ENCODE data around the gene WDR37. TPM values are rescaled to one million over a fixed set of nuclear protein-coding genes. Genes with fewer than 3 reads are reported as not detected.

The WDR37 gene
- total RNA-seq, 4 donors from 2014 or later = 9.4 to 18.9 (median 11.9) TPM

DNA sequence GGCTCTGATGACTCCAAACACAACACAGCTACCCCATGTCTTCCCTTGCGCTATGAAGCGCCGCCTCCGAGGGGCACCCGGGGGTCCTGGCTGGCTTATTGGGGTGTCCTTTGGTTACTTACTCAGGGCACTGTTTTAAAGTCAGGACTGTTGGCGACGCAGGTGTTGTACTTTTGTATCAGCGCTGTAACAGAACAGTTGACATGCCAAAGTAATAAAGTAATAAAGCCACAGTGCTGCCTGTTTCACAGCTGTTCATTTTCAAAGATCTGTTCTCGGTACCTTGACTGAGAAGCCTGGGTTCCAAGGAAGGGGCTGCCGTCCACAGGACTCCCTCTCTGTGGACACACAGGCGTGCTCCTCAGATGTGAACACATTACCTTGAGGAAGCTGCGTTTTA, 64.1 kb downstream of the WDR37 start:
- H3K4me3 ChIP-seq (ENCODE audit: low read depth, poor library complexity, severe bottlenecking) = no peak overlapping the region
- 78 to 82% methylated on average over 12 of the region's 12 CpGs for WGBS, 2 donors
- intact Hi-C loops (cut with DNase I; ENCODE audit: low total_unique reads) = no loop called here
- peak in 1 of 2 donors; percentile 32 for DNase-seq (ENCODE audit: low spot score in 2 of 2)
- TF ChIP-seq, protein P1, sequence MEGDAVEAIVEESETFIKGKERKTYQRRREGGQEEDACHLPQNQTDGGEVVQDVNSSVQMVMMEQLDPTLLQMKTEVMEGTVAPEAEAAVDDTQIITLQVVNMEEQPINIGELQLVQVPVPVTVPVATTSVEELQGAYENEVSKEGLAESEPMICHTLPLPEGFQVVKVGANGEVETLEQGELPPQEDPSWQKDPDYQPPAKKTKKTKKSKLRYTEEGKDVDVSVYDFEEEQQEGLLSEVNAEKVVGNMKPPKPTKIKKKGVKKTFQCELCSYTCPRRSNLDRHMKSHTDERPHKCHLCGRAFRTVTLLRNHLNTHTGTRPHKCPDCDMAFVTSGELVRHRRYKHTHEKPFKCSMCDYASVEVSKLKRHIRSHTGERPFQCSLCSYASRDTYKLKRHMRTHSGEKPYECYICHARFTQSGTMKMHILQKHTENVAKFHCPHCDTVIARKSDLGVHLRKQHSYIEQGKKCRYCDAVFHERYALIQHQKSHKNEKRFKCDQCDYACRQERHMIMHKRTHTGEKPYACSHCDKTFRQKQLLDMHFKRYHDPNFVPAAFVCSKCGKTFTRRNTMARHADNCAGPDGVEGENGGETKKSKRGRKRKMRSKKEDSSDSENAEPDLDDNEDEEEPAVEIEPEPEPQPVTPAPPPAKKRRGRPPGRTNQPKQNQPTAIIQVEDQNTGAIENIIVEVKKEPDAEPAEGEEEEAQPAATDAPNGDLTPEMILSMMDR (IDR thresholded peaks at IDR 0.05) = no peak
- no peak for TF ChIP-seq POLR2A (IDR thresholded peaks at IDR 0.05)

DNA sequence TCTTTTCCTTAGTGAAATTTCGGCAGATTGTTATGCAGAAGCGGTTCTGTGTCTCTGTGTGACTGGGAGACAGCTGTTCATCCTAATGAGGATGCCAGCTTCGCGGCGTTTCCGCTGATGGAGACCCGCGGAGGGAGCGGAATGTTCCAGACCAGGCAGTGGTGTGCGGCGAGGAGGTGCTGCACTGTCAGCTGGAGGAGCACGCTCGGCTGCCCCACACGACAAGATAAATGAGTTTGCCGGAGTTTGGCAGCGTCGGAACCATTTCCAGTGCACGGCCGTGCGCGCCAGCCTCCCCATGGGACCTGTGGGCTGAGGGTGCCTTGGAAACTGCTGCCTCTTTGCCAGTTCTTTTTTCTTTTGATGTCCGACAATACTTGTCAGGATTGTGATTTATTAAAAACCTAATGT, 64.6 kb downstream of the WDR37 start:
- WGBS, 2 donors = 85 to 88% methylated on average over 22 of the region's 22 CpGs
- DNase-seq (ENCODE audit: low spot score in 2 of 2) = peak in 1 of 2 donors; percentile 58
- no peak overlapping the region for H3K4me3 ChIP-seq (ENCODE audit: low read depth, poor library complexity, severe bottlenecking)
- no peak for TF ChIP-seq POLR2A (IDR thresholded peaks at IDR 0.05)
- TF ChIP-seq, protein P1 (IDR thresholded peaks at IDR 0.05) = no peak
- intact Hi-C loops (cut with DNase I; ENCODE audit: low total_unique reads) = no loop called here

DNA sequence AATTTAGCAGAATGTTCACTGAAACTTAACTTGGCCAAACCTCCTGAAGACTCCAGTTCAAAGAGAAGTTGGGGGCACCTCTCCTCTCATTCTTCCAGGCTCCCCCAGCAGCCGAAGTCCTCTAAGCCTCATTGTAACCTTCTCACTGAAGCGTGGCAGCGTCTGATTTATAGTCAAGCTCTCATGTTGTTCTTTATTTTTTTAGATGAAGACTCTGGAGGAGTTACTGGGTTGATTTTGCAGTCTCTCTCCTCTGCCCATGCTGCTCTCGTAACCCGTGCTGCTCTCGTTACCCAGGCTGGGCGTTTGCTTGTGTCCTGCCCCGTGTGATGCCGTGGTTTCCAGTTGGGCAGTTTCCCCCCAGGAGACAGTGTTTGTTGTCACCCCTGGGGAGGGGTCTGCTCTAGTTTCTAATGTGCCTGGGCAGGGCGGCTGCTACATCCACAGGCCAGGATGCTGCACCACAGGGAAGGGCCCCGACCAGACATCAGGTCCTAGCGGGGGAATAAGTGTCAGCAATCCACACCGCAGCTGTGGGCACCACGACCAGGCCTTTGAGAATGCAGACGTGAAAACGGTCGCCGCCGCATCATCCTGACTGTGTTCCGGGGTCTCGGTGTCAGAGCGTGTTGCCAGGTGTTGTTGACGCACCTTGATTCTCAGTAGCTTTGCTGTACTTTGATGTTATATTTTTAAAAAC, 65.2 kb downstream of the WDR37 start:
- DNase-seq (ENCODE audit: low spot score in 2 of 2) = no peak
- intact Hi-C loops (cut with DNase I; ENCODE audit: low total_unique reads) = no loop called here
- no peak overlapping the region for H3K4me3 ChIP-seq (ENCODE audit: low read depth, poor library complexity, severe bottlenecking)
- no peak for TF ChIP-seq POLR2A (IDR thresholded peaks at IDR 0.05)
- TF ChIP-seq, protein P1 (IDR thresholded peaks at IDR 0.05) = no peak
- WGBS, 2 donors = 93 to 94% methylated on average over 23 of the region's 23 CpGs

DNA sequence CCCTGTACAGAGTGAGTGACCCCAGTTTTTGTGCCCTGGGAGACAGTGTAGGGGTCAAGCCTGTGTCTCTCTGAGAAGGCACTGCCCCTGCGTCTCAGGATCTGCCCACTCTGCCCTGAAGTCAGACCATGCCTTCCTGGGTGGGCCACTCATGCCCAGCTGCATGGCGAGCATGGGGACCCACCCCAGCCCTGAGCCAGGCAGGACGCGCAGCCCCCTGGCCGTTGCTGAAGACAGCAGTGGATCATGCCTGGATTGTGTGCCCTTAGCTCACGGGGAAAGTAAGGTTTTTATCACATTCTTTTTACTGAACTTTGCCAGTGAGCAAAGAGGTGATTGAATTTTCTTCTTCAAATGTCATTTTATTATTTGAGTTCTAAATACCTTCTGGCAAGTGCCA, 66.2 kb downstream of the WDR37 start:
- no peak overlapping the region for H3K4me3 ChIP-seq (ENCODE audit: low read depth, poor library complexity, severe bottlenecking)
- TF ChIP-seq, protein P1 (IDR thresholded peaks at IDR 0.05) = no peak
- TF ChIP-seq POLR2A (IDR thresholded peaks at IDR 0.05) = no peak
- WGBS, 2 donors = 73 to 76% methylated on average over 6 of the region's 6 CpGs
- DNase-seq (ENCODE audit: low spot score in 2 of 2) = no peak
- intact Hi-C loops (cut with DNase I; ENCODE audit: low total_unique reads) = no loop called here

DNA sequence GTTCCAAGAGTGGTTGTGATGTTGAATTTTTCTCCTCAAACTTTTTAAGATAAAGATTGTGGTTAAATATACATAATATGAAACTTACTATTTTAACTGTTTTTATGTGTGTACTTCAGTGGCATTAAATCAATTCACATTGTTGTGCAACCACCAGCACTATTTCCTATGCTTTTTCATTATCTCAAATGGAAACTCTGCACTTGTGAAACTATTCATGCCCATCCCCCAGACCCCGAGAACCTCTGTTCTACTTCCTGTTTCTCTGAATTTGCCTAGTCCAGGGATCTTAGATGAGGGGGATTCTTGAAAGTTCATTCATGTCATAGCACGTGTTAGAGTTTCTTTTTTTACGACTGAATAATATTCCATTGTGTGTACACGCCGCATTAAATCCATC, 67.0 kb downstream of the WDR37 start:
- no peak overlapping the region for H3K4me3 ChIP-seq (ENCODE audit: low read depth, poor library complexity, severe bottlenecking)
- DNase-seq (ENCODE audit: low spot score in 2 of 2) = no peak
- intact Hi-C loops (cut with DNase I; ENCODE audit: low total_unique reads) = no loop called here
- TF ChIP-seq POLR2A (IDR thresholded peaks at IDR 0.05) = no peak
- TF ChIP-seq, protein P1 (IDR thresholded peaks at IDR 0.05) = no peak
- WGBS, 2 donors = 94 to 95% methylated on average over 5 of the region's 5 CpGs

DNA sequence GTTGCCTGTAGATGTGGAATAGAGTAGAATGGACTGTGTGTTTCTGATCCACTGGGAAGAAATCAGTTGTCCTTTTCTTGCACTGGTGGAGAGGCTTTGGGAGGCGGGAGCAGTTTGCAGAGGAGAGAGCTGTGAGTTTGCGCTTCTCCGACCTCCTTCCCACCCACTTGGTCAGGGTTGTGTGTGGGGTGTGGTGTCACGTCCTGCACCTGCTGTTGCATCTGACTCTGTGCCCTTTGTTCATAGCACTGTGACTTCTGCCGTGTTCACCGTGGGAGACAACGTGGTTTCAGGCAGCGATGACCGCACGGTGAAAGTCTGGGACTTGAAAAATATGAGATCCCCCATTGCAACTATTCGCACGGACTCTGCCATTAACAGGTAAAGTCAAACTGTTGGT, 67.8 kb downstream of the WDR37 start:
- H3K4me3 ChIP-seq (ENCODE audit: low read depth, poor library complexity, severe bottlenecking) = no peak overlapping the region
- intact Hi-C loops (cut with DNase I; ENCODE audit: low total_unique reads) = no loop called here
- DNase-seq (ENCODE audit: low spot score in 2 of 2) = peak in 1 of 2 donors; percentile 18
- 96 to 97% methylated on average over 12 of the region's 12 CpGs for WGBS, 2 donors
- TF ChIP-seq POLR2A (IDR thresholded peaks at IDR 0.05) = no peak
- TF ChIP-seq, protein P1 (IDR thresholded peaks at IDR 0.05) = no peak

All from lower leg skin (tissue), 4 donors.